ENCODE data around the gene SUGCT. TPM values are rescaled to one million over a fixed set of nuclear protein-coding genes. Genes with fewer than 3 reads are reported as not detected.

The SUGCT gene
- total RNA-seq, 1 experiment from 2014 or later = 5.4 TPM

- Histone ChIP-seq H3K79me2 (ENCODE audit: insufficient read depth, low read length) (no peaks in the 10 kb centered on the region), H3K23ac (ENCODE audit: insufficient read length, low read depth, low read length) (no peak overlapping the region), H3K23me2 (ENCODE audit: insufficient read length, low read depth, low read length, poor library complexity, severe bottlenecking) (no peaks in the 10 kb centered on the region), H4K8ac (replicated peaks; ENCODE audit: insufficient read length, low read depth, low read length) (no peak overlapping the region), H2BK120ac (ENCODE audit: low read depth, low read length, poor library complexity, severe bottlenecking) (no peak overlapping the region), H3K4me1 (ENCODE audit: insufficient read depth, low read length) (no peaks in the 10 kb centered on the region), H2BK20ac (ENCODE audit: low read depth, low read length, poor library complexity, severe bottlenecking) (no peak overlapping the region), H2BK5ac (ENCODE audit: insufficient read length, low read length) (no peak overlapping the region), H3K79me1 (ENCODE audit: insufficient read depth, low read depth, low read length, poor library complexity, severe bottlenecking) (no peaks in the 10 kb centered on the region), H2BK12ac (ENCODE audit: insufficient read length, low read depth, low read length) (no peak overlapping the region), H2BK15ac (ENCODE audit: low read depth, low read length) (no peak overlapping the region), H3K4me2 (ENCODE audit: insufficient read depth, insufficient read length, low read length) (no peak overlapping the region), H4K5ac (ENCODE audit: insufficient read length, low read depth, low read length) (no peak overlapping the region), H3K27ac (ENCODE audit: insufficient read length, low read depth, low read length) (no peak overlapping the region), H3K27me3 (ENCODE audit: insufficient read depth, low read length) (no peaks in the 10 kb centered on the region), H3T11ph (ENCODE audit: low read length) (no peak overlapping the region), H3K14ac (ENCODE audit: insufficient read depth, low read length) (no peak overlapping the region), H3K56ac (ENCODE audit: insufficient read length, low read depth, low read length) (no peak overlapping the region), H3K18ac (ENCODE audit: insufficient read length, low read depth, low read length) (no peak overlapping the region), H2AFZ (ENCODE audit: low read length) (no peak overlapping the region), H3K4ac (ENCODE audit: low read depth, low read length) (no peak overlapping the region), H4K20me1 (ENCODE audit: control insufficient read depth, insufficient read depth, insufficient read length) (no peaks in the 10 kb centered on the region), H4K91ac (ENCODE audit: insufficient read length, low read depth, low read length) (no peak overlapping the region), H3K9ac (ENCODE audit: extremely low read depth, insufficient read length, low read length) (no peak overlapping the region), H2AK5ac (ENCODE audit: insufficient read length, low read length) (no peak overlapping the region), H3K9me3 (ENCODE audit: control insufficient read depth, low read depth, low read length) (no peaks in the 10 kb centered on the region)
- H3K4me3 Mint-ChIP-seq = no peak overlapping the region
- no peaks in the 10 kb centered on the region; a peak in 1 of 4 replicates for H3K4me1 Mint-ChIP-seq
- no peaks in the 10 kb centered on the region for H3K27me3 Mint-ChIP-seq (ENCODE audit: low read depth)
- DNase-seq = no peak
- H3K36me3 Mint-ChIP-seq (ENCODE audit: insufficient read depth in 1 of 3, low read depth in 3 of 3) = no peaks in the 10 kb centered on the region
- TF ChIP-seq CTCF (conservative IDR thresholded peaks at IDR 0.05) = no peak
- H3K9me3 Mint-ChIP-seq = no peaks in the 10 kb centered on the region
- no peak overlapping the region; a peak in 1 of 7 replicates for H3K27ac Mint-ChIP-seq
- no CpG with 5 or more reads among the region's 2 CpGs for WGBS (ENCODE audit: extremely low coverage, insufficient read length, low lambda C conversion rate)
Observed at GRCh38 chr7:40197527-40197926, 62.7 kb downstream of the SUGCT start.
